ENCODE measurements around the gene MYO1A. TPM values are rescaled to one million over a fixed set of nuclear protein-coding genes. Genes with fewer than 3 reads are reported as not detected.

Gene MYO1A
- total and polyA plus RNA-seq, 2 of the 13 experiments (the other 11 are each of a cell fraction or from before 2014, with no cell fraction given): 5.3 to 6.0 TPM

DNA sequence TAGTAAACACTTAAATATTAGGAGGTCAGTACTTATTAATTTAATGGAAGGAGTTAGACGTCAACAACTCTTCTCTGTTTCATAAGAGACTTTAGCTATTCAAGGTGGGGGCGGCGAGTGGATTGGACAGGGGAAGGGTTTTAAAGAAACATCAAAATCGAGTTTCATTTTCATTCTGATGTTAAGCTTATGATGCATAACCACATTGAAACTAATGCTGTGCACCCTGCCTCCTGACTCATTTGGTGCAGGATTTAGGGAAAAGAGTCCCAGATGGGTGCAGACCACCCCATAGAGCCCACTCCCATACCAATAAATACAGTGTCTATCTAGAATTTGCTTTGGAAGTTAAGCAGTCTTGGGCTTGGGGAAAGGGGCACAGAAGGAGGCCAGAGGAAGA is 50.9 kb downstream of the MYO1A start (continued):
- TF ChIP-seq ATF7 (IDR thresholded peaks at IDR 0.05) (no peak), ATF7 (CRISPR knock-in tag; IDR thresholded peaks at IDR 0.05) (no peak), MIER3 (CRISPR knock-in tag; IDR thresholded peaks at IDR 0.05; ENCODE audit: borderline replicate concordance) (no peak)
- TF ChIP-seq, protein P1, sequence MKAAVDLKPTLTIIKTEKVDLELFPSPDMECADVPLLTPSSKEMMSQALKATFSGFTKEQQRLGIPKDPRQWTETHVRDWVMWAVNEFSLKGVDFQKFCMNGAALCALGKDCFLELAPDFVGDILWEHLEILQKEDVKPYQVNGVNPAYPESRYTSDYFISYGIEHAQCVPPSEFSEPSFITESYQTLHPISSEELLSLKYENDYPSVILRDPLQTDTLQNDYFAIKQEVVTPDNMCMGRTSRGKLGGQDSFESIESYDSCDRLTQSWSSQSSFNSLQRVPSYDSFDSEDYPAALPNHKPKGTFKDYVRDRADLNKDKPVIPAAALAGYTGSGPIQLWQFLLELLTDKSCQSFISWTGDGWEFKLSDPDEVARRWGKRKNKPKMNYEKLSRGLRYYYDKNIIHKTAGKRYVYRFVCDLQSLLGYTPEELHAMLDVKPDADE (CRISPR knock-in tag; IDR thresholded peaks at IDR 0.05): no peak

DNA sequence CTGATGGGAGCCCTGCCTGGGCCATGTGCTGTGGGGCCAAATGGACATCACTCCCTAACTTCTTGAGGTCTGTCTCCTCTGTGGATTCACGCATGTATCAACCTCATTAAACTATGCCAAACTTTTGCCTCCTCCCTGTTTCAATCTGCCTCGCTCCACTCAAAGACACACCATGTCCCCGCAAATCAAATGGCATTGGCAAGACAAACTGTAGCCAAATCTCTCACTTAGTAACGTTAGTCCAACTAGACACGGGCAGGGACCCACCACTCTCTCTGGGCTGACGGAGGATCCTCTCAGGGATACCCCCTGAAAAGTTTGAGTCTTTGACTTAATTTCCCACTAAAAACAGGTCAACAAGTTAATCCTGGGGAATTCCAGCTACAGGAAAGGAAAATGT is 51.6 kb downstream of the MYO1A start:
- TF ChIP-seq AFF4 (CRISPR knock-in tag; IDR thresholded peaks at IDR 0.05): no peak
- TF ChIP-seq ZNF598 (CRISPR knock-in tag; IDR thresholded peaks at IDR 0.05; ENCODE audit: borderline replicate concordance): no peak
- no peak for TF ChIP-seq BORCS8-MEF2B (CRISPR knock-in tag; IDR thresholded peaks at IDR 0.05)
- no peak for TF ChIP-seq ZNF891 (CRISPR knock-in tag; IDR thresholded peaks at IDR 0.05)
- TF ChIP-seq ZNF546 (CRISPR knock-in tag; conservative IDR thresholded peaks at IDR 0.05): no peak
- TF ChIP-seq SMARCE1 (IDR thresholded peaks at IDR 0.05; ENCODE audit: borderline replicate concordance): no peak
- TF ChIP-seq ETV6 (CRISPR knock-in tag; conservative IDR thresholded peaks at IDR 0.05): no peak
- TF ChIP-seq SMARCC2 (IDR thresholded peaks at IDR 0.05): no peak
- TF ChIP-seq, protein P2, sequence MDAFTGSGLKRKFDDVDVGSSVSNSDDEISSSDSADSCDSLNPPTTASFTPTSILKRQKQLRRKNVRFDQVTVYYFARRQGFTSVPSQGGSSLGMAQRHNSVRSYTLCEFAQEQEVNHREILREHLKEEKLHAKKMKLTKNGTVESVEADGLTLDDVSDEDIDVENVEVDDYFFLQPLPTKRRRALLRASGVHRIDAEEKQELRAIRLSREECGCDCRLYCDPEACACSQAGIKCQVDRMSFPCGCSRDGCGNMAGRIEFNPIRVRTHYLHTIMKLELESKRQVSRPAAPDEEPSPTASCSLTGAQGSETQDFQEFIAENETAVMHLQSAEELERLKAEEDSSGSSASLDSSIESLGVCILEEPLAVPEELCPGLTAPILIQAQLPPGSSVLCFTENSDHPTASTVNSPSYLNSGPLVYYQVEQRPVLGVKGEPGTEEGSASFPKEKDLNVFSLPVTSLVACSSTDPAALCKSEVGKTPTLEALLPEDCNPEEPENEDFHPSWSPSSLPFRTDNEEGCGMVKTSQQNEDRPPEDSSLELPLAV (CRISPR knock-in tag; conservative IDR thresholded peaks at IDR 0.05; ENCODE audit: low read depth): no peak
- DNase-seq (ENCODE audit: low spot score) (no peak), ATAC-seq (no peak), FAIRE-seq (no peak)
- CTCF ChIA-PET (ENCODE audit: low intra/inter-chr PET ratio, low total read pairs): no interaction called here
- Histone ChIP-seq H3K79me2 (ENCODE audit: insufficient read depth, low read length) (peaks cover 2% of the 10 kb centered on the region), H3K4me3 (replicated peaks in 1 of 3; ENCODE audit: insufficient read depth in 1 of 3, low read depth in 2 of 3, low read length in 3 of 3) (no peak overlapping the region), H3K4me2 (ENCODE audit: low read depth, low read length) (no peak overlapping the region), H3K4me1 (ENCODE audit: insufficient read depth, low read length) (peaks cover 18% of the 10 kb centered on the region), H3K27ac (ENCODE audit: extremely low read length, insufficient read depth, low read length) (no peak overlapping the region), H3K9me3 (ENCODE audit: low read length) (no peaks in the 10 kb centered on the region), H3K36me3 (replicated peaks in 1 of 2; ENCODE audit: control insufficient read depth in 1 of 2, insufficient read depth in 2 of 2, low read length in 2 of 2) (peaks cover 8 to 19% of the 10 kb centered on the region in 2 experiments), H3K27me3 (ENCODE audit: control insufficient read depth in 1 of 2, insufficient read depth in 2 of 2, low read length in 2 of 2) (no peaks in the 10 kb centered on the region; a peak in 1 of 5 replicates), H4K20me1 (ENCODE audit: insufficient read depth, low read length) (peaks cover 4% of the 10 kb centered on the region), H3K9ac (ENCODE audit: insufficient read depth, low read depth, low read length) (no peak overlapping the region), H2AFZ (ENCODE audit: low read length) (no peak overlapping the region)
- in situ Hi-C loops (cut with HindIII; ENCODE audit: extremely low pct_ligation_motif_present, low pct_unique_long_range_greater_than_20kb) (no loop called here), intact Hi-C loops (cut with micrococcal nuclease; ENCODE audit: unreplicated experiment) (no loop called here)
- 98% methylated on average over 6 of the region's 6 CpGs for WGBS (ENCODE audit: low lambda C conversion rate)
- BruUV-seq (replicated peaks): no TSS peak
- POLR2A ChIA-PET: no interaction called here

Data from HepG2 (cell line).